GM21825 (cell line): ENCODE measurements around the gene GINS2.

Experiments used
- ATAC-seq: cut with Tn5 transposase; IDR thresholded peaks from one replicate; pipeline ENCODE4 v1.9.1; 2021; ENCODE audit warnings: mild to moderate bottlenecking, moderate library complexity; ENCODE audit not compliant: unreplicated experiment

Gene GINS2

GRCh38 chr16:85716680-85717038 is 27.9 kb upstream of the GINS2 start:
- ATAC-seq: no peak

DNA sequence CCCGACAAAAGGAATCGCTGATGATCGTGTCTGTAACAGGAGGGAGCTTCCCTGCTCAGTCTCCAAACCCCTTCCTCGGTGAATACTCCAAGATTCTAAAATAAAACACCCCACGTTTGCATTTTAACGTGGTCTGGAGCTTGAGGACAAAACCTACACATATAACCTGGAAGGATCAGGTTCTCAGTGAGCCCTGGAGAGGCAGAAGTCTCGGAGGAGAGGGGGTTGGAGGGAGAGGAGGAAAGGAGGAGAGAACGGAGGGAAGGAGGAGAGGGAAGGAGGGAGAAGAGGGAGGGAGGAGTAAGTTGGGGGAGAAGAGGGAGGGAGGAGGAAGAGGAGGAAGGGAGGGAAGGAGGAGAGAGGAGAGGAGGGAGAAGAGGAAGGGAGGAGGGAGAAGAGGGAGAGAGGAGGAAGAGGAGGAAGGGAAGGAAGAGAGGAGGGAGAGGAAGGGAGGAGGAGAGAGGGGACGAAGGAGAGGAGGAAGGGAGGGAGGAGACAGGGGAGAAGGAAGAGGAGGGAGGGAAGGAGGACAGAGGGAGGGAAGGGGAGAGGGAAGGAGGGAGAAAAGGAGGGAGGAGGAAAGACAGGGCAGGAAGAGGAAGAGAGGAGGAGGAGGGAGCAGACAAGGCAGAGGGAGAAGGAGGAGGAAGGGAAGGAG is 27.4 kb upstream of the GINS2 start:
- no peak for ATAC-seq

DNA sequence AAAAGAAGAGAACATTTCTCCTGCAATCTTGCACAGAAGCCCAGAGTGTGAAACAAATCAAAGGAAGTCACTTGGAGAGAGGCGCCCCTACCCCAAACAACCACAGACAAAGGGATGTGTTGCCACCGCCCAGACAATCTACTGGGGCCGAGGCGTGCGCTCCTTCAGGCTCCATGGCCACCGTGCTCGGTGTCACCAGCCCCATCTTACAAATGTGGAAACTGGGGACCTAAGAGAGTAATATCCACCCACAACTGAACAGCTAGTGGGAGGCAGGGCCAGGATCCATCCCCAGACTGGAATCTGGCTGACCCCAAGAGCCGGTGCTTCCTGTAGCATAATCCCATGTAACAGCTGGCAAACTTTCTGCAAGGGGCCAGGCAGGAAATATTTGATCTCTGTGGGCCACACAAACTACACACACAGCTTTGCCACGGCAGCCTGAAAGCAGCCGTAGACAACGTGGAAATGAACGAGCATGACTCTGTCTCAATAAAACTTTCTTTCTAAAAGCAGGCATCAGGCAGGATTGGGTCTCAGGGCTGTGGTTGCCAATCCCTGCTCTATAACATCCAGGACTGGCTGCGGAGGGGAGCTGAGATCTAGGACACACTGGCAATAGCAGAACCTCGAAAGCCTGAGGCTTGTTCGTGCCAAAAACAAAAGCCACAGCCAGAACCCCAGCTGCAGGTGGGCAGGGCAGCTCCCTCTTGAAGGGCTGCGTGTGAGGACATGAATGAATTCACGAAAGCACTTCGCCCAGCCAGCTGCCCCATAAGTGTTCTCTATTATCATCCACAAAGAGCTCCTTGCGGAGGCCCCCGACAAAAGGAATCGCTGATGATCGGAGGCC is 26.6 kb upstream of the GINS2 start:
- no peak for ATAC-seq

GRCh38 chr16:85712801-85713200 is 24.0 kb upstream of the GINS2 start:
- no peak for ATAC-seq

DNA sequence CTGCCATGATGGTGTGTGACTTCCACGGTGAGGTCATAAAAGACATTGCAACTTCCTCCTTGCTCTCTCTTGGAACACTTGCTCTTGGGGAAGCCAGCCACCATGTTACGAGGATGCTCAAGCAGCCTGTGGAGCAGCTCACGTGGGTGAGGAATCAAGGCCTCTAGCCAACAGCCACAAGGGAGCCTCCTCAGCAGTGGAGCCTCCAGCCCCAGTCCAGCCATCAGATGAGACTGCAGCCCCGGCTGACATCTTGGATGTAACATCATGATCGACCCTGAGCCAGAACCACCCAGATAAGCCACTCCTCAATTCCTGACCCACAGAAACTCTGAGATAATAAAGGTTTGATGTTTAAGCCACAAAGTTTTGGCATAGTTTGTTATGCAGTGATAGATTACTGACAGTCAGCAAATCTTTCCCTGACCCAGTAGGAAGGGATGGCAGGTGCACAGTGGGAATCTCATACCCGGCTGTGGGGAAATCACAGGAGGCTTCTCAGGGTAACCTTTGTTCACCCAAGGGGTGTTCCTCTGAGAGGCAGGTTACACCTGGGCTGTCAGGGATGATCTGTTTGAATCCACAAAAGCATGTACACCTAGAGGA is 23.3 kb upstream of the GINS2 start:
- no peak for ATAC-seq

GRCh38 chr16:85710732-85711131 is 22.0 kb upstream of the GINS2 start:
- no peak for ATAC-seq

DNA sequence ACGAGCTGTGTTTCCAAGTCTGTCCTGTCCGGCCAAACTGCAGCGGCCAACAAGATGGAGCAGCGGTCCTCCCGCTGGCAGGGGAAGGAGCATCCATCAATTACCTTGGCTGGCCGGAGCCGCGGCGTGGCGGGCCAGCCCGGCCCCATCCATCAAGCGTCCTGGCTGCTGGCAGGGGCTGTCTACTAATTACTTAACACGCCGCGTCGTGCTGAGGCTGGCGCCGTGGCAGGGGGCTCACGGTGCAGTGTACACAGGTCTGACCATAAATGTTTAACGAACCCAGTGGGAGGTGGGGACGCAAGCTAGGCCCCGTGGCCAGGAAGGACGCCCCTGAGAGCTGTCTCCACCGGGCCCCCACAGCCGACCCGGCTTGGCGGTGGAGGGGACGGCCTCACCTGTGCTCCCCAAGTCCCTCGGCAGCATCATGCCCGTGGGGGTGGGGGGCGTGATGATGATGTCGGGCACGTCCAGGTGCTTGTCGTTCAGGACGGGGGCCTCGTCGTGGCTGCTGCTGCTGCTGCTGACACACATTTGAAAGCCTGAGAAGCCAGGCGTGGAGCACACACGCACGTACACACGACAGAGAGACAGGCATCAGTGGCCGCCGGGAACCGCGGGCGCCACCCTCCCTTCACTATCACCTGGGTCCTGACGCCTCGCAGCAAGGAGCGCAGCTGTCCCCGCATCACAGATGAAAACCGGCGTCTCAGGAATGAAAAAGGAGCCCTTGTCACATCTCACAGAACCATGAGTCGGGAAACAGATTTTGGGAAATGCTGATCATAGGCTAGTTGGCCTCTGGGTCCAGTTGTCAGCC is 21.2 kb upstream of the GINS2 start:
- no peak for ATAC-seq

DNA sequence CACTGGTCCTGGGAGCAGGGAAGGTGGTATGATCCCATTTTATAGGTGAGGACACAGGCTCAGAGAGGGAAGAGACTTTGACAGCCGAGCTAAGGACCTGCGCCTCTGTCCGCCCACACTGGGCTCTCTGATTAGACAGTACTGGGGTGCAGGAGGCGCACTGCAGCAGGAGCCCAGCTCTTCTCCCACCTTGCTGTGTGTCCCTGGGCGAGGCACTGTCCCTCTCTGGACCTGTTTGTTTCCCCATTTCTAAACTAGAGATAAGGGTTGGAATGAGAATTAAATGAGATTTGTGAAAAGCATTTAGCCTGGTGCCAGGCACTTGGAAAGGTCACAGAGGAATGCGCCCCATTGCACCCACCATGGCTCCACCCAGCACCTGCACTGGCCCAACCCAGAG is 19.6 kb upstream of the GINS2 start:
- ATAC-seq: no peak

DNA sequence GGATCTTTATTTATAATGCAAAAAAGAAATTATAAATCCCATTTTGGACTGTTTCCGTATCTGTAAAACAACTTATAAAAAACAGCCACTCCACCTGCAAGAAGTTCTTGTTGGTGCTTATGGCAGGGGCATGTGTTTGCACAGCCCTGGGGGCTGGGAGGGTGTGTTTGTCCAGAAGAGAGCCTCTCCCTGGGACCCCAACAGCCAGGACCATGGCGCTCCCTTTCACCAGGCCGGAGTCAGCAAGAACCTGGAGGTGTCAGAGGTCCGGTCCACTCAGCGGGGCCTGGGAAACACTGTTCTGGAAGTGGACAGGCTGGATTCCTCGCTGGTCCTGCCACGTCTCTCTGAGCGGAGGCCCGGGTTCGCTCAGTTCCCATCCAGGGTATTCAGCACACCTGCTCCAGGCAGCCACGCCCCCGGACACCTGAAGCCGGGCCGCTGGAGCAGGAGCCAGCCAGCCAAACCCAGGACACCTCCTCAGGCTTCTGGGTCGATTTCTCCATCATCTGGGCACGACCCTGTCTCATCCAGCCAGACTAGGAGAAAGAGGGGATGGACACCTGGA is 18.9 kb upstream of the GINS2 start:
- ATAC-seq: no peak

DNA sequence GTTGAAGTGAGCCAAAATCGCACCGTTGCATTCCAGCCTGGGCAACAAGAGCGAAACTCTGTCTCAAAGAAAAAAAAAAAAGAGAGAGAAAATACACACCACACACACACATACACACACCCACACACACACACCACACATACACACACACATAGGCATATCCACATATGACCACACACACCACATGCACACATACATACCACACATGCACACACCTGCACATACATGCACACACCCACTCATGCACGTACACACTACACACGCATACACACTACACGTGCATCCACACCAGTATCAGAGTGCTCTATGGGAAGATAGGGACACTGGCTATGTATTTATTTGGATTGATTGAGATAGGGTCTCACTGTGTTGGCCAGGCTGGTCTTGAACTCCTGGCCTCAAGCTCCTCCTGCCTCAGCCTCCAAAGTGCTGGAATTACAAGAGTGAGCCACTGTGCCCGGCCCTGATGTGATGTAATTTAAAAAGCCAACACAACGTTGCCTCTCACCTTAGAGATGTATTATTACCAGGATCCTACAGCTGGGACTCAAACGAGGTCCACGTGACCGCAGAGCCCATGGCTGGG is 17.8 kb upstream of the GINS2 start:
- no peak for ATAC-seq

- no peak for ATAC-seq
Measured at GRCh38 chr16:85704900-85705846, 16.4 kb upstream of the GINS2 start.

DNA sequence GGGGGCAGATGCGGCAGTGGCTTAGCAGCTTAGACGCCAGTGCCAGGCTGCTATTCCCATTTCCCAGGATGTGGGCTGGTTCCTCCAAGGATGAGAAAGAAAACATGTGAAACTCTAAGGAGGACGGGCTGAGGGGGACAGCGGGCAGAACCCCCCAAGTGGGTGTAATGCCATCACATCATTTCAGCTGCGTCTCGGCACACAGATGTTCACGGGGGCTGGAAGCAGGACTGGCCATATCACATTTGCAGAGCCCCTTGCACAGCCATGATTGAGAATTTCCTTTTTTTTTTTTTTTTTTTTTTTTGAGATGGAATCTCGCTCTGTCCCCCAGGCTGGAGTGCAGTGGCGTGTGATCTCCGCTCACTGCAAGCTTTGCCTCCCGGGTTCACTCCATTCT is 15.3 kb upstream of the GINS2 start:
- ATAC-seq: no peak

DNA sequence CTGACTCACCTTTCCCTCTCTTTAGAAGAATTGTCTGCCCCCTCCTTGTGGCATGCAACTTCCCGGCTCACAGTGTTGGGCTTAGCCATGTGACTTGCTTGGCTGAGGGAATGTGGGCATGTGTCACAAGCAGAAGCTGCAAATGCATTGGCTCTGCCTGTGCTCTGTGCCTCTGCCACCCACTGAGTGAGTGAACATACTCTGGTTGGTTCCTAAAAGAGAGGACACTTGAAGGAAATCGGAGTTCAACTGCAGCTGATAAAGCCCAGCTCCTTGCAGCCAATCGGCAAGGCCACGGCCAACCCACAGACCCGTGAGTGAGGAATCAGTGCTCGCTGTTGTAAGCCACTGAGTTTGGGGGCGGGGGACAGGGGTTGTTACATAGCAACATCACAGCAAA is 10.9 kb upstream of the GINS2 start:
- no peak for ATAC-seq

GRCh38 chr16:85698935-85699558 is 10.3 kb upstream of the GINS2 start:
- ATAC-seq: no peak

DNA sequence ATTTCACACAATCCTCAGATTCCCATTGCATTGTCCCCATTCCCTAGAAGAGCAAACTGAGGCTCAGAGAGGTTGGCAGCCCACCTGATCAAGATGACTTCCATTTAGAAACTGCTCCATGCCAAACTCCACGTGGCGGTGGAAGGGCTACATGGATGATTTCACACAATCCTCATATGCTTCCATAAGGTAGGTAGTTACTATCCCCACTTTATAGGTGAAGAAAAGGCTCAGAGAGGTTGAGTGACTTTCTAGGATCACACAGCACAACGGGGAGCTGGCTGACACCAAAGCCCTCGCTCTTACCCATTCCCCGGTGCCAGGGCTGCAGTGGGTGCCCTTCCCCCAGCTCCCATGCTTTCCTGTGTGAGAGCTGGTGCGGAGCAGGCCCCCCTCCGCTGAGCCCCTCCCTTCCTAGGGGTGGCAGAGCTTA is 9.7 kb upstream of the GINS2 start:
- no peak for ATAC-seq

- no peak for ATAC-seq
Measured at GRCh38 chr16:85697431-85697830, 8.7 kb upstream of the GINS2 start.

- no peak for ATAC-seq
Measured at GRCh38 chr16:85696781-85697180, 8.0 kb upstream of the GINS2 start.

GRCh38 chr16:85695196-85696128 is 6.7 kb upstream of the GINS2 start:
- no peak for ATAC-seq
